ENCODE results near the gene APRT. TPM values are rescaled to one million over a fixed set of nuclear protein-coding genes. Genes with fewer than 3 reads are reported as not detected.

APRT gene
- total RNA-seq, 4 donors from 2014 or later: 186 to 314 (median 250) TPM

DNA sequence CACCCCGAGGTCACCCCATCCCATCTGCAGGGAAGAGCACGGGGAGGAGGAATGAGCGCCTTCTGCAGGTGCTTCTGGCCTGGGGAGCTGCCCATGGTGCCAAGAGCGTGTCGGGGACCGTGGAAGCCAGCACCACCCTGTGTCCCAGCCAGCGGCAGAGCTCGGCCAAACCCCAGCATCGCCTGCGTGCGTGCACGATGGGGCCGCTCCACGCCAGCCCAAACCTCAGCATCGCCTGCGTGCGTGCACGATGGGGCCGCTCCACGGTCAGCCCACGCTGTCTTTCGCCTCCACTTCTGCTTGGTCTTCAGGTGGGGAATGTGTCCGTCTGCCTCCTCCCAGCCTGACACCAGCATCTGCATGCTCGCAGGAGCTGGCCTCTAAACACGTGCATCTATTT, 31.1 kb upstream of the APRT start:
- intact Hi-C loops (cut with DNase I): no loop called here

DNA sequence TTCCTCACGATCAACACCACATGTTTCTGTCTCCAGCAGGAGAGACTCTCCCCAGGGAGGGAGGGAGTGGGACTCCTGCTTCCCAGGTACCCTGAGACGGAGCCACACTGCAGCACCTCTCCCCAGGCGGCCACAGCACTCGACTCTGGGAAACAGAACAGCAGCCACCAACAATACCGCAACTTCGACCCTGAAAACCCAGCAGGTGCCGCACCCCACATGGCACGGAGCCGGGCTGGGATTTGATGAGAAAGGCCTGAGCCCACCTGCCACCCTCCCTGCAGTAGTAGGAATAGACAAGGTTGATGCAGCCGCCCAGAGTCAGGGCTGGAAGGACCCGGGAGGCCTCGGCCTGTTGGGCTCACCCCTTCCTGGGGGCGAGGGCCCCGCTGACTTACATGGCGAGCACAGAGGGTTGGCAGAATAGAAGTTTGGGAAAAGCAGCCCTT, 30.6 kb upstream of the APRT start:
- TF ChIP-seq, protein P1, sequence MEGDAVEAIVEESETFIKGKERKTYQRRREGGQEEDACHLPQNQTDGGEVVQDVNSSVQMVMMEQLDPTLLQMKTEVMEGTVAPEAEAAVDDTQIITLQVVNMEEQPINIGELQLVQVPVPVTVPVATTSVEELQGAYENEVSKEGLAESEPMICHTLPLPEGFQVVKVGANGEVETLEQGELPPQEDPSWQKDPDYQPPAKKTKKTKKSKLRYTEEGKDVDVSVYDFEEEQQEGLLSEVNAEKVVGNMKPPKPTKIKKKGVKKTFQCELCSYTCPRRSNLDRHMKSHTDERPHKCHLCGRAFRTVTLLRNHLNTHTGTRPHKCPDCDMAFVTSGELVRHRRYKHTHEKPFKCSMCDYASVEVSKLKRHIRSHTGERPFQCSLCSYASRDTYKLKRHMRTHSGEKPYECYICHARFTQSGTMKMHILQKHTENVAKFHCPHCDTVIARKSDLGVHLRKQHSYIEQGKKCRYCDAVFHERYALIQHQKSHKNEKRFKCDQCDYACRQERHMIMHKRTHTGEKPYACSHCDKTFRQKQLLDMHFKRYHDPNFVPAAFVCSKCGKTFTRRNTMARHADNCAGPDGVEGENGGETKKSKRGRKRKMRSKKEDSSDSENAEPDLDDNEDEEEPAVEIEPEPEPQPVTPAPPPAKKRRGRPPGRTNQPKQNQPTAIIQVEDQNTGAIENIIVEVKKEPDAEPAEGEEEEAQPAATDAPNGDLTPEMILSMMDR (IDR thresholded peaks at IDR 0.05): no peak
- no peak for TF ChIP-seq POLR2A (IDR thresholded peaks at IDR 0.05)
- Histone ChIP-seq H3K36me3 (peaks cover 12 to 78% (median 18%) of the 10 kb centered on the region in 3 donors), H3K4me1 (no peaks in the 10 kb centered on the region), H3K4me3 (no peak overlapping the region), H3K9me3 (no peaks in the 10 kb centered on the region), H3K27ac (no peak overlapping the region), H3K27me3 (no peaks in the 10 kb centered on the region)
- intact Hi-C loops (cut with DNase I): no loop called here
- DNase-seq: no peak
- WGBS, 2 donors: 96% methylated on average over 5 of the region's 15 CpGs; no CpG with 5 or more reads in 1 of the 2 donors

More for the DNA sequence above, 31.1 kb upstream of the APRT start:
- TF ChIP-seq POLR2A (IDR thresholded peaks at IDR 0.05): no peak
- TF ChIP-seq, protein P1 (IDR thresholded peaks at IDR 0.05): no peak
- Histone ChIP-seq H3K36me3 (peaks cover 12 to 78% (median 18%) of the 10 kb centered on the region in 3 donors), H3K4me3 (no peak overlapping the region), H3K4me1 (no peaks in the 10 kb centered on the region), H3K27ac (no peak overlapping the region), H3K9me3 (no peaks in the 10 kb centered on the region), H3K27me3 (no peaks in the 10 kb centered on the region)
- DNase-seq: no peak
- 91 to 94% methylated on average over 16 to 23 of the region's 25 CpGs for WGBS, 2 donors

DNA sequence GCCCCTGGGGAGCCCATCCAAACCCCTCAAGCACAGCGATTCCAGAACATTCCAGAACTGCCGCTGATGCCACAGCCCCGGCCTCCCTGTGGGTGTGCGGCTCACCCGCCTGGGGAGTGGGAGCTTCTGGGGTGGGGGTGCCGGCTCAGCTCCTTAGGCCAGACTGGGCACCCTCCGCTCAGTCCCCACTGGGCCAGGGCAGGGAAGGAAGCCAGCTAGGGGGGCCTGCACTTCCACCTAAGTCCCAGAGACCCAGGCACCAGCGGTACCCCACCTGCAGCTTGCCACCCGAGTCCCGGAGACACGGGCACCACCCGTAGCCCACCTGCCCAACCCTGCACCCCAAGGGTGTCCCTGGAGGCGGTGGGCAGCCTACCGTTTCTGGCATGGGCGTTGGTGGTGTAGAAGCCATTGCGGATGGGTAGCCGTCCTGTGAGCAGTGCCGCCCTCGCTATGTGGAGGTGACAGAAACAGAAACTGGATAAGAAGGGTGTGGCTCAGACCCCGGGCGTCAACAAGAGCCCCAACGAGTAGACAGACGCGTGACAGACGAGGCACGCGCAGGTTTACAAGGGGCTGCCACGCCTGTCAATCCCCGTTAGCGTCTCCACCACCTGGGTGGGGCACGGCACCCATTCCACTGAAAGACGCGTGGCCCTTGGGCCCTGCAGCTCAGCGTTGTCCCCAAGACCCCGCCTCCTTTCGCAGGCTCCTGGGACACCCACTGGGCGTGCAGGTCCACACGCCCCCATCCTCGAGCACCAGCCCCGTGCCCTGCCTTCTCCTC, 30.0 kb upstream of the APRT start:
- no peak for DNase-seq
- no peaks in the 10 kb centered on the region for H3K4me1 ChIP-seq
- WGBS, 2 donors: 90 to 92% methylated on average over 15 to 18 of the region's 40 CpGs
- H3K27ac ChIP-seq: no peak overlapping the region
- intact Hi-C loops (cut with DNase I): no loop called here
- H3K4me3 ChIP-seq: no peak overlapping the region
- no peaks in the 10 kb centered on the region for H3K9me3 ChIP-seq
- no peaks in the 10 kb centered on the region for H3K27me3 ChIP-seq
- TF ChIP-seq, protein P1 (IDR thresholded peaks at IDR 0.05): no peak
- TF ChIP-seq POLR2A (IDR thresholded peaks at IDR 0.05): no peak
- H3K36me3 ChIP-seq: peaks cover 12 to 79% (median 18%) of the 10 kb centered on the region in 3 donors

DNA sequence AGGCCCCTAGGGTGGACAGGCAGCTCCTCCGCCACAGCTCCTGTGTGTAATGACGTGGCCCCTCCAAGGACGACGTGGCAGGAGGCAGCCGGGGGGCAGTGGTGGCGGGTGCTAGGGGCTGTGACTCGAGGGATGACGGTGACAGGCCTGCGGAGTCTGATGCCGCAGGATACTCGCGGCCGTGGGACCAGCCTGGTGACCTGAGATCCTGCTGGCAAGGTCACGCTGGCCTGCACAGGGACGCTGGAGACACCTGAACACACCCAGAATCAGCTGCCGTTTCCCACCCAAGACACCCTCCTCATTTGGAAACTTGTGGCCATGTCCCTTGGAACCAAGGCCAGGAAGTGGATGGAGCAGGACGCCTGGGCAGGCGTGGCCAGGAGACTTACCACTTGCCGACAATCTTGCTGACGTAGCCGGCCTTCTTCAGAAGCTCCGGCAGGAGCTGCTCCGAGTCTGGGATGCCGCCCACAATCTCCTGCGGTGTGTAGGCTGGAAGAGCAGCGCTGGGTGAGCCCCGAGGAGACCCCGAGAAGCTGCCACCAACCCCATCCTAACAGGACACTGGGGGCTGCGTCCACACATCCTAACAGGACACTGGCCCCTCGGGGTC, 29.0 kb upstream of the APRT start:
- DNase-seq: no peak
- intact Hi-C loops (cut with DNase I): no loop called here
- Histone ChIP-seq H3K4me1 (no peaks in the 10 kb centered on the region), H3K27me3 (no peaks in the 10 kb centered on the region), H3K9me3 (no peaks in the 10 kb centered on the region), H3K36me3 (peaks cover 12 to 84% (median 18%) of the 10 kb centered on the region in 3 donors), H3K4me3 (no peak overlapping the region), H3K27ac (no peak overlapping the region)
- no peak for TF ChIP-seq POLR2A (IDR thresholded peaks at IDR 0.05)
- TF ChIP-seq, protein P1 (IDR thresholded peaks at IDR 0.05): no peak
- WGBS, 2 donors: 91 to 97% methylated on average over 6 to 16 of the region's 30 CpGs
